Body of pancreas (tissue), 4 donors: ENCODE results near the gene GOLM1.

ENCODE experiments used
- CTCF ChIP-seq, 7 experiments: fragments of 450-650 bp in 4 of 7; fragments of 200-600 bp in 3 of 7; sonication (generic) in 3 of 7; IDR thresholded peaks; one replicate each; pipeline ENCODE4 v1.5.1; 2016 to 2019; ENCODE audit warnings: antibody characterized with exemption in 7 of 7
- POLR2A ChIP-seq, 3 donors: fragments of 450-650 bp; IDR thresholded peaks; one replicate each; pipeline ENCODE4 v1.6.1; 2016; ENCODE audit warnings: antibody characterized with exemption in 3 of 3, mild to moderate bottlenecking in 2 of 3

GRCh38 chr9:86040861-86041155 is 58.5 kb downstream of the GOLM1 start:
- TF ChIP-seq CTCF (IDR thresholded peaks at IDR 0.05) (no peak), POLR2A (IDR thresholded peaks at IDR 0.05) (no peak)
